Measurements from ENCODE around the gene SND1.

- TF ChIP-seq CTCF (conservative IDR thresholded peaks at IDR 0.05; ENCODE audit: low read depth, low read length) = no peak
- TF ChIP-seq EZH2 (IDR thresholded peaks at IDR 0.05; ENCODE audit: low read length, unreplicated experiment) = no peak
Observed at GRCh38 chr7:128135159-128135514, 483.1 kb downstream of the SND1 start.

Measured in PC-3 (cell line).